HEK293 (cell line): Measurements from ENCODE around the gene RAB44.

ENCODE experiments used
- CTCF ChIA-PET: fragments of 350-600 bp; formaldehyde crosslinking; extraction: SDS; loops from one replicate; lab custom pipeline; 2021; ENCODE audit warnings: antibody characterized with exemption; lab: Yijun Ruan, JAX
- POLR2A ChIA-PET: fragments of 300-600 bp; formaldehyde crosslinking; extraction: SDS; loops from one replicate; lab custom pipeline; 2020; ENCODE audit warnings: antibody characterized with exemption, inconsistent platforms; lab: Yijun Ruan, JAX
- H3K27ac ChIP-seq: fragments of 200-500 bp; sonication (Bioruptor generic); 2 replicates; pipeline ENCODE4 v1.5.1; 2014; ENCODE audit warnings: low read depth, low read length, control low read depth, inconsistent platforms; ENCODE audit errors: extremely low read depth
- H3K36me3 ChIP-seq, 2 experiments: fragments of 200-500 bp in 1 of 2; sonication (Bioruptor generic) in 1 of 2; 1 replicate in 1 of 2; 2 replicates in 1 of 2; pipeline ENCODE4 v1.5.1; 2014 to 2017; ENCODE audit warnings: inconsistent platforms in 2 of 2, low read length in 2 of 2; ENCODE audit not compliant: control insufficient read depth in 2 of 2, insufficient read depth in 1 of 2
- H3K4me1 ChIP-seq: fragments of 200-500 bp; sonication (Bioruptor generic); 2 replicates; pipeline ENCODE4 v1.5.1; 2014; ENCODE audit warnings: mild to moderate bottlenecking, low read length, inconsistent platforms; ENCODE audit not compliant: control insufficient read depth, insufficient read depth
- H3K4me3 ChIP-seq: 2 replicates; pipeline ENCODE4 v1.5.1; 2011; ENCODE audit warnings: low read depth, mild to moderate bottlenecking, control low read depth, low read length, moderate library complexity
- H3K9me3 ChIP-seq: fragments of 200-500 bp; sonication (Bioruptor generic); 2 replicates; pipeline ENCODE4 v1.5.1; 2014; ENCODE audit warnings: low read depth, low read length, inconsistent platforms; ENCODE audit not compliant: control insufficient read depth, insufficient read depth
- EGR2 ChIP-seq: fragments of 450-650 bp; formaldehyde crosslinking; IDR thresholded peaks from 2 replicates; pipeline ENCODE4 v1.5.1; 2016; ENCODE audit warnings: low read depth, missing biosample characterization, missing genetic modification characterization
- GLIS2 ChIP-seq: fragments of 450-650 bp; formaldehyde crosslinking; IDR thresholded peaks from 2 replicates; pipeline ENCODE4 v1.5.1; 2016; ENCODE audit warnings: missing biosample characterization, missing genetic modification characterization
- KLF16 ChIP-seq: fragments of 450-650 bp; formaldehyde crosslinking; IDR thresholded peaks from 2 replicates; pipeline ENCODE4 v1.5.1; 2017; ENCODE audit warnings: missing biosample characterization, missing genetic modification characterization
- SCRT1 ChIP-seq: fragments of 450-650 bp; formaldehyde crosslinking; IDR thresholded peaks from 2 replicates; pipeline ENCODE4 v1.5.1; 2016; ENCODE audit warnings: missing biosample characterization, missing genetic modification characterization, borderline replicate concordance
- ZFHX2 ChIP-seq: fragments of 450-650 bp; formaldehyde crosslinking; conservative IDR thresholded peaks from 2 replicates; pipeline ENCODE4 v1.5.1; 2016; ENCODE audit warnings: missing biosample characterization, missing genetic modification characterization
- ZFP69B ChIP-seq: fragments of 450-650 bp; formaldehyde crosslinking; IDR thresholded peaks from 2 replicates; pipeline ENCODE4 v1.5.1; 2016; ENCODE audit warnings: missing biosample characterization, missing genetic modification characterization
- ZNF157 ChIP-seq: fragments of 450-650 bp; formaldehyde crosslinking; IDR thresholded peaks from 2 replicates; pipeline ENCODE4 v1.5.1; 2016; ENCODE audit warnings: missing biosample characterization, missing genetic modification characterization
- ZNF202 ChIP-seq: fragments of 450-650 bp; formaldehyde crosslinking; IDR thresholded peaks from 2 replicates; pipeline ENCODE4 v1.5.1; 2016; ENCODE audit warnings: missing biosample characterization, missing genetic modification characterization, borderline replicate concordance
- ZNF274 ChIP-seq, 2 experiments: fragments of 200-500 bp in 1 of 2; fragments of 450-650 bp in 1 of 2; sonication (Bioruptor generic) in 1 of 2; formaldehyde crosslinking in 1 of 2; IDR thresholded peaks; 2 replicates each; pipeline versions ENCODE4 v1.5.1 to v1.6.1; 2014 to 2016; ENCODE audit warnings: borderline replicate concordance in 1 of 2, inconsistent platforms in 1 of 2, low read length in 1 of 2, missing biosample characterization in 1 of 2, missing genetic modification characterization in 1 of 2
- ZNF302 ChIP-seq: fragments of 450-650 bp; formaldehyde crosslinking; IDR thresholded peaks from 2 replicates; pipeline ENCODE4 v1.5.1; 2016; ENCODE audit warnings: missing biosample characterization, missing genetic modification characterization, low read depth
- ZNF324 ChIP-seq: fragments of 450-650 bp; formaldehyde crosslinking; IDR thresholded peaks from 2 replicates; pipeline ENCODE4 v1.5.1; 2016; ENCODE audit warnings: missing biosample characterization, missing genetic modification characterization
- ZNF354C ChIP-seq: fragments of 450-650 bp; formaldehyde crosslinking; IDR thresholded peaks from 2 replicates; pipeline ENCODE4 v1.5.1; 2016; ENCODE audit warnings: missing biosample characterization, missing genetic modification characterization, low read depth, borderline replicate concordance
- ZNF37A ChIP-seq: fragments of 450-650 bp; IDR thresholded peaks from 2 replicates; pipeline ENCODE4 v1.5.1; 2018; ENCODE audit warnings: missing biosample characterization, missing genetic modification characterization
- ZNF426 ChIP-seq: fragments of 450-650 bp; formaldehyde crosslinking; IDR thresholded peaks from 2 replicates; pipeline ENCODE4 v1.5.1; 2017; ENCODE audit warnings: missing biosample characterization, missing genetic modification characterization, mild to moderate bottlenecking, inconsistent platforms, moderate library complexity
- ZNF621 ChIP-seq: fragments of 450-650 bp; formaldehyde crosslinking; IDR thresholded peaks from 2 replicates; pipeline ENCODE4 v1.5.1; 2017; ENCODE audit warnings: missing biosample characterization, missing genetic modification characterization
- ZNF623 ChIP-seq: fragments of 450-650 bp; formaldehyde crosslinking; IDR thresholded peaks from 2 replicates; pipeline ENCODE4 v1.5.1; 2016; ENCODE audit warnings: missing biosample characterization, missing genetic modification characterization
- ZNF837 ChIP-seq: fragments of 450-650 bp; formaldehyde crosslinking; IDR thresholded peaks from 2 replicates; pipeline ENCODE4 v1.5.1; 2016; ENCODE audit warnings: missing biosample characterization, missing genetic modification characterization
- ZSCAN16 ChIP-seq: fragments of 450-650 bp; formaldehyde crosslinking; IDR thresholded peaks from 2 replicates; pipeline ENCODE4 v1.5.1; 2016; ENCODE audit warnings: missing biosample characterization, missing genetic modification characterization
- TF ChIP-seq, protein P1 (sequence below): fragments of 450-650 bp; formaldehyde crosslinking; IDR thresholded peaks from 2 replicates; pipeline ENCODE4 v1.5.1; 2016; ENCODE audit warnings: missing biosample characterization, missing genetic modification characterization
- TF ChIP-seq, protein P2 (sequence below): fragments of 450-650 bp; formaldehyde crosslinking; conservative IDR thresholded peaks from 2 replicates; pipeline ENCODE4 v1.5.1; 2016; ENCODE audit warnings: low read depth, missing biosample characterization, missing genetic modification characterization

RAB44 gene

DNA sequence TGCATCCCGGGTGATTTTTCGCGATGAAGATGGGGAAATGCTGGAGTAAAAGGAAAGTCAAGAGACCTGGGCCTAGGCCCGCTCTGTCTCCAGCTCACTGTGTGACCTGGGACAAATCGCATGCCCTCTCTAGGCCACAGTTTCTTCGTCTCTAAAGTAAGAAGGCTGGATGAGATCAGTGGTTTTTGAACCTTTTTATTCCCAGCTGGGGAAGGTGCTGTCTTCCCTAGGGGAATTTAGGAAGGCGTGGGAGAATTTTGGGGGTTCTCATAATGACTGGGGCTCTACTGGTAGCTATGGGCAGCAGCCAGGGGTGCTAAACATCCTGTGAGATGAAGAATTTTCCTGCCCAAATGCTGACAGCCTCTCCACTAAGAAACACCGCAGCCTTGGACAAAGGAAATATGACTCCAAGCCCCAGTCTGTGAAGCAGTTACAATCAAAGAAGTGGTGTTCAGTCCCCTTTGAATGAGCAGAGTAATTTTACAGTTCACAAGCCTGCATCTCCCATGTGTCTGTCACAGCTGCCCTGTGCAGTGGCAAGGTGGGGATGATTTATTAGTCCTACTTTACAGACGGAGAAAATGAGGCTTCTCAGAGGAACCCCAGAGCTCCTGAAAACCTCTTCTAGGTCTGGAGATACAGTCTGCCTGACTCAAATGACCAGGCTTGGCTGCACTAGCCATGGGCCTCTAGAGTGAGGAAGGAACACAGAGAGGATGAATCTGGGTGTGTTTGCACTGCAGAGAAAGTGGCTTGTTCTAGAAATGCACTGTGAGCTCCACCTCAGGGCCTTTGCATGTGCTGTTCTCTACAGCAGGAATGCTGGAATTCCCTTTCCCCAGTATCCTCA, 57.2 kb downstream of the RAB44 start:
- no peaks in the 10 kb centered on the region; the same call in 1 of the 2 replicates for H3K4me1 ChIP-seq
- no peaks in the 10 kb centered on the region for H3K36me3 ChIP-seq
- no peaks in the 10 kb centered on the region for H3K9me3 ChIP-seq
- H3K4me3 ChIP-seq = no peak overlapping the region
- ChIA-PET CTCF (interaction anchor here (0.5 to 5.5 kb wide), 13 partner anchors 11 to 612 kb away, joined by 3 to 38 read pairs (median 3); no protein-coding TSS in a partner anchor), POLR2A (interaction anchor here (0.7 kb wide), 1 partner anchor 9 kb away, joined by 4 read pairs; no protein-coding TSS in a partner anchor)
- TF ChIP-seq ZNF837 (no peak), ZNF623 (tag by site-specific recombination) (peak; percentile 96)
- no peak overlapping the region for H3K27ac ChIP-seq

DNA sequence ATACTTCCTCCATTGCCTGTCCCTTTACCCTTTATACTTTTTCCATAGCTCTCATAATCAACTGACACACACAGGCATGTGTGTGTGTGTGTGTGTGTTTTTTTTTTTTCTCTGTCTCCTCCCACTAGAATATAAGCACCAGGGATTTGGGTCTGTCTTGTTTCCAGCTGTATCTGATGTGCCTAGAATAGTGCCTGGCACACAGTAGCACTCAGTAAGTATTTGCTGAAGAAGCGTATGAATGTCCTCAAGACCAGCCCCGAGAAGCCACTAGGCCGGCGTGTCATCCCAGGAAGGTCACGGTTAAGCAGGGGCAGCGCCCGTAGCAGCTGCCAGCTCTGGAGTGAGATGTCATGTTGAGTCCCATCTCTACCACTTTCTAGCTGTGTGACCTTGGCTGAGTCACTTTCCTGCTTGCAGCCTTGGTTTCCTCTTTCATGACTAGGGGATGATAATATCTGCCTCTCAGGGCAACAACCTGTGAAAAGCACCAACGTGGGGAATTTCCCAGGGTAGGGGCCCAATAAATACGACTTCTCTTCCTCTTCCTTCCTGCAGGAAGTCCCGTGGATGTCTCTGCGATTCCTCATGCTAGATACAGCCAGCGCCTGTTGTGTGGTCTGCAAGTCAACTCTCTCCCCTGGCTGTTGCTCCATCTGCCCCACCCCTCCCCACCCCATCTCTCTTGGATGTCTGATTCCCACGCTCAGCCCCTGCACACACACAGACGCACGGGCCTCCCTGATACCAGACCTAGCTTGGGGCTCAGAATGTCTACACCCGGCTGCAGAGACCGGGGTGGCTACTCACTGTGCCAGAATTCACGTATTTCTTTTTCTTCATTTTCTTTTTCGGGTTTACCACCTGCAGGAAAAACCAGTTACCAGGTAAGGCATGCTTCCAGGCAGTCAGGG, 58.1 kb downstream of the RAB44 start:
- TF ChIP-seq ZNF157 (tag by site-specific recombination) (no peak), ZNF354C (tag by site-specific recombination) (no peak)
- no peaks in the 10 kb centered on the region; the same call in 1 of the 2 replicates for H3K4me1 ChIP-seq
- no peak overlapping the region for H3K4me3 ChIP-seq
- POLR2A ChIA-PET = interaction anchor here (0.7 kb wide), 1 partner anchor 9 kb away, joined by 4 read pairs; no protein-coding TSS in a partner anchor
- H3K27ac ChIP-seq = no peak overlapping the region
- H3K9me3 ChIP-seq = no peaks in the 10 kb centered on the region
- CTCF ChIA-PET = interaction anchor here (0.6 to 5.5 kb wide), 8 partner anchors 26 to 611 kb away, joined by 3 to 38 read pairs (median 4); no protein-coding TSS in a partner anchor
- no peaks in the 10 kb centered on the region for H3K36me3 ChIP-seq

DNA sequence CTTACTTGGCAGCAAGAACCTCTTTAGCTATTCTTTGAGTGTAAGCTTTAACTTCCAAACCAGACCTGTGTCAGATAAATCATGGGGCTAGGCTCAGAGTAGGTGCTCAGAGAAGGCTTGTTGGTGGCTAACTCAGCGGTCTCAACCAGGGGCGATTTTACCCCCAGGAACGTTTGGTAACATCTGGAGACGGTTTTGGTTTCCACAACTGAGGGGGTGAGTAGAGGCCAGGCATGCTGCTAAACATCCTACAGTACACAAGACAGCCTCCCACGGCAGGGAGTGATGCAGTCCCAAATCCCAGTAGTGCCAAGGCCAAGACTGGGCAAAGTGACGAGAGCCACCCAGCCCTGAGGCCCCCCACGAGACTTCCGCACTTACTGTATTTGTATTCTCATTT, 59.2 kb downstream of the RAB44 start:
- H3K4me3 ChIP-seq = no peak overlapping the region
- TF ChIP-seq ZNF202 (tag by site-specific recombination) = no peak
- no peak for TF ChIP-seq ZNF302 (tag by site-specific recombination)
- no peak for TF ChIP-seq ZNF354C (tag by site-specific recombination)
- TF ChIP-seq ZNF426 (tag by site-specific recombination) = no peak
- no peak for TF ChIP-seq ZNF621 (tag by site-specific recombination)
- no peak for TF ChIP-seq KLF16
- TF ChIP-seq, protein P1, sequence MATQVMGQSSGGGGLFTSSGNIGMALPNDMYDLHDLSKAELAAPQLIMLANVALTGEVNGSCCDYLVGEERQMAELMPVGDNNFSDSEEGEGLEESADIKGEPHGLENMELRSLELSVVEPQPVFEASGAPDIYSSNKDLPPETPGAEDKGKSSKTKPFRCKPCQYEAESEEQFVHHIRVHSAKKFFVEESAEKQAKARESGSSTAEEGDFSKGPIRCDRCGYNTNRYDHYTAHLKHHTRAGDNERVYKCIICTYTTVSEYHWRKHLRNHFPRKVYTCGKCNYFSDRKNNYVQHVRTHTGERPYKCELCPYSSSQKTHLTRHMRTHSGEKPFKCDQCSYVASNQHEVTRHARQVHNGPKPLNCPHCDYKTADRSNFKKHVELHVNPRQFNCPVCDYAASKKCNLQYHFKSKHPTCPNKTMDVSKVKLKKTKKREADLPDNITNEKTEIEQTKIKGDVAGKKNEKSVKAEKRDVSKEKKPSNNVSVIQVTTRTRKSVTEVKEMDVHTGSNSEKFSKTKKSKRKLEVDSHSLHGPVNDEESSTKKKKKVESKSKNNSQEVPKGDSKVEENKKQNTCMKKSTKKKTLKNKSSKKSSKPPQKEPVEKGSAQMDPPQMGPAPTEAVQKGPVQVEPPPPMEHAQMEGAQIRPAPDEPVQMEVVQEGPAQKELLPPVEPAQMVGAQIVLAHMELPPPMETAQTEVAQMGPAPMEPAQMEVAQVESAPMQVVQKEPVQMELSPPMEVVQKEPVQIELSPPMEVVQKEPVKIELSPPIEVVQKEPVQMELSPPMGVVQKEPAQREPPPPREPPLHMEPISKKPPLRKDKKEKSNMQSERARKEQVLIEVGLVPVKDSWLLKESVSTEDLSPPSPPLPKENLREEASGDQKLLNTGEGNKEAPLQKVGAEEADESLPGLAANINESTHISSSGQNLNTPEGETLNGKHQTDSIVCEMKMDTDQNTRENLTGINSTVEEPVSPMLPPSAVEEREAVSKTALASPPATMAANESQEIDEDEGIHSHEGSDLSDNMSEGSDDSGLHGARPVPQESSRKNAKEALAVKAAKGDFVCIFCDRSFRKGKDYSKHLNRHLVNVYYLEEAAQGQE (tag by site-specific recombination) = no peak
- no peak for TF ChIP-seq SCRT1 (tag by site-specific recombination)
- no peak for TF ChIP-seq ZSCAN16 (tag by site-specific recombination)
- TF ChIP-seq ZNF274 (IDR thresholded peaks at IDR 0.05; ENCODE audit: low read length) = no peak
- TF ChIP-seq ZNF274 (tag by site-specific recombination; IDR thresholded peaks at IDR 0.05; ENCODE audit: borderline replicate concordance) = no peak
- TF ChIP-seq ZFP69B (tag by site-specific recombination) = no peak
- TF ChIP-seq GLIS2 (tag by site-specific recombination) = no peak
- 0 out of 2 replicates have a peak, but pooled peaks have one; percentile 20 for TF ChIP-seq ZFHX2 (tag by site-specific recombination)
- TF ChIP-seq ZNF324 = no peak
- TF ChIP-seq, protein P2, sequence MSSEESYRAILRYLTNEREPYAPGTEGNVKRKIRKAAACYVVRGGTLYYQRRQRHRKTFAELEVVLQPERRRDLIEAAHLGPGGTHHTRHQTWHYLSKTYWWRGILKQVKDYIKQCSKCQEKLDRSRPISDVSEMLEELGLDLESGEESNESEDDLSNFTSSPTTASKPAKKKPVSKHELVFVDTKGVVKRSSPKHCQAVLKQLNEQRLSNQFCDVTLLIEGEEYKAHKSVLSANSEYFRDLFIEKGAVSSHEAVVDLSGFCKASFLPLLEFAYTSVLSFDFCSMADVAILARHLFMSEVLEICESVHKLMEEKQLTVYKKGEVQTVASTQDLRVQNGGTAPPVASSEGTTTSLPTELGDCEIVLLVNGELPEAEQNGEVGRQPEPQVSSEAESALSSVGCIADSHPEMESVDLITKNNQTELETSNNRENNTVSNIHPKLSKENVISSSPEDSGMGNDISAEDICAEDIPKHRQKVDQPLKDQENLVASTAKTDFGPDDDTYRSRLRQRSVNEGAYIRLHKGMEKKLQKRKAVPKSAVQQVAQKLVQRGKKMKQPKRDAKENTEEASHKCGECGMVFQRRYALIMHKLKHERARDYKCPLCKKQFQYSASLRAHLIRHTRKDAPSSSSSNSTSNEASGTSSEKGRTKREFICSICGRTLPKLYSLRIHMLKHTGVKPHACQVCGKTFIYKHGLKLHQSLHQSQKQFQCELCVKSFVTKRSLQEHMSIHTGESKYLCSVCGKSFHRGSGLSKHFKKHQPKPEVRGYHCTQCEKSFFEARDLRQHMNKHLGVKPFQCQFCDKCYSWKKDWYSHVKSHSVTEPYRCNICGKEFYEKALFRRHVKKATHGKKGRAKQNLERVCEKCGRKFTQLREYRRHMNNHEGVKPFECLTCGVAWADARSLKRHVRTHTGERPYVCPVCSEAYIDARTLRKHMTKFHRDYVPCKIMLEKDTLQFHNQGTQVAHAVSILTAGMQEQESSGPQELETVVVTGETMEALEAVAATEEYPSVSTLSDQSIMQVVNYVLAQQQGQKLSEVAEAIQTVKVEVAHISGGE (tag by site-specific recombination) = no peak
- TF ChIP-seq EGR2 (tag by site-specific recombination) = 0 out of 2 replicates have a peak, but pooled peaks have one; percentile 14
- TF ChIP-seq ZNF37A (tag by site-specific recombination) = no peak
- H3K4me1 ChIP-seq = no peaks in the 10 kb centered on the region; the same call in 1 of the 2 replicates
- ChIA-PET CTCF (interaction anchor here (0.5 to 5.5 kb wide), 6 partner anchors 12 to 1049 kb away, joined by 3 to 38 read pairs (median 4); no protein-coding TSS in a partner anchor), POLR2A (no interaction called here)
- no peaks in the 10 kb centered on the region for H3K36me3 ChIP-seq
- H3K9me3 ChIP-seq = no peaks in the 10 kb centered on the region
- no peak overlapping the region for H3K27ac ChIP-seq
